ENCODE results near the gene C1orf35. TPM values are rescaled to one million over a fixed set of nuclear protein-coding genes. Genes with fewer than 3 reads are reported as not detected.

Gene C1orf35
- total RNA-seq, 2 experiments from 2014 or later, result 24.1 to 27.0 TPM

- peaks cover 83% of the 10 kb centered on the region for H3K36me3 Mint-ChIP-seq
- H3K4me1 Mint-ChIP-seq, result peaks cover 44% of the 10 kb centered on the region
Observed at GRCh38 chr1:228093050-228093906, 9.8 kb downstream of the C1orf35 start.

GRCh38 chr1:228092342-228093049 lies 10.6 kb downstream of the C1orf35 start:
- no peaks in the 10 kb centered on the region for H3K27me3 Mint-ChIP-seq
- H3K36me3 Mint-ChIP-seq, result peaks cover 86% of the 10 kb centered on the region
- no peak overlapping the region for H3K27ac Mint-ChIP-seq
- H3K9me3 Mint-ChIP-seq (ENCODE audit: low read depth), result peaks cover 15% of the 10 kb centered on the region
- H3K4me1 Mint-ChIP-seq, result peaks cover 50% of the 10 kb centered on the region
- CTCF ChIA-PET, result interaction anchor here (1.0 kb wide), 1 partner anchor 74 kb away, joined by 3 read pairs; no protein-coding TSS in a partner anchor
- DNase-seq (no peak), ATAC-seq (no peak)
- H3K4me3 Mint-ChIP-seq, result no peak overlapping the region

More at GRCh38 chr1:228093050-228093906, 9.8 kb downstream of the C1orf35 start:
- peaks cover 15% of the 10 kb centered on the region for H3K9me3 Mint-ChIP-seq (ENCODE audit: low read depth)
- DNase-seq, result no peak
- no peak for ATAC-seq
- H3K27me3 Mint-ChIP-seq, result no peaks in the 10 kb centered on the region
- H3K27ac Mint-ChIP-seq, result no peak overlapping the region
- no peak overlapping the region for H3K4me3 Mint-ChIP-seq
- CTCF ChIA-PET, result no interaction called here

- no peak overlapping the region for H3K27ac Mint-ChIP-seq
Observed at GRCh38 chr1:228091084-228091483, 12.0 kb downstream of the C1orf35 start.

GRCh38 chr1:228090613-228091081 lies 12.5 kb downstream of the C1orf35 start:
- CTCF ChIA-PET, result interaction anchor here (1.1 to 1.3 kb wide), 2 partner anchors 91 to 548 kb away, joined by 3 read pairs; no protein-coding TSS in a partner anchor
- ATAC-seq (no peak), DNase-seq (no peak)
- no peak overlapping the region for H3K27ac Mint-ChIP-seq
- peaks cover 79% of the 10 kb centered on the region for H3K36me3 Mint-ChIP-seq
- no peaks in the 10 kb centered on the region for H3K27me3 Mint-ChIP-seq
- H3K4me1 Mint-ChIP-seq, result peaks cover 63% of the 10 kb centered on the region
- H3K4me3 Mint-ChIP-seq, result no peak overlapping the region
- peaks cover 14% of the 10 kb centered on the region for H3K9me3 Mint-ChIP-seq (ENCODE audit: low read depth)

More at GRCh38 chr1:228091084-228091483, 12.0 kb downstream of the C1orf35 start:
- ATAC-seq, result no peak
- DNase-seq, result no peak
- H3K4me1 Mint-ChIP-seq, result peaks cover 59% of the 10 kb centered on the region
- H3K27me3 Mint-ChIP-seq, result no peaks in the 10 kb centered on the region
- CTCF ChIA-PET, result interaction anchor here (0.8 to 1.3 kb wide), 3 partner anchors 9 to 92 kb away, joined by 3 read pairs; partner anchors contain the start of gene ARF1
- peaks cover 82% of the 10 kb centered on the region for H3K36me3 Mint-ChIP-seq
- H3K4me3 Mint-ChIP-seq, result no peak overlapping the region
- peaks cover 15% of the 10 kb centered on the region for H3K9me3 Mint-ChIP-seq (ENCODE audit: low read depth)

- peaks cover 75% of the 10 kb centered on the region for H3K36me3 Mint-ChIP-seq
Observed at GRCh38 chr1:228089519-228090380, 13.4 kb downstream of the C1orf35 start.

GRCh38 chr1:228088586-228089498 lies 14.3 kb downstream of the C1orf35 start:
- H3K27me3 Mint-ChIP-seq, result no peaks in the 10 kb centered on the region
- DNase-seq (no peak), ATAC-seq (no peak)
- peaks cover 73% of the 10 kb centered on the region for H3K4me1 Mint-ChIP-seq
- CTCF ChIA-PET, result interaction anchor here (1.2 to 1.7 kb wide), 3 partner anchors 11 to 42 kb away, joined by 3 to 4 read pairs (median 3); no protein-coding TSS in a partner anchor
- H3K27ac Mint-ChIP-seq, result peak overlapping the region; percentile 54
- H3K36me3 Mint-ChIP-seq, result peaks cover 74% of the 10 kb centered on the region
- peaks cover 5% of the 10 kb centered on the region for H3K9me3 Mint-ChIP-seq (ENCODE audit: low read depth)
- no peak overlapping the region for H3K4me3 Mint-ChIP-seq

More at GRCh38 chr1:228089519-228090380, 13.4 kb downstream of the C1orf35 start:
- H3K27me3 Mint-ChIP-seq, result no peaks in the 10 kb centered on the region
- ATAC-seq (no peak), DNase-seq (no peak)
- CTCF ChIA-PET, result interaction anchor here (1.1 to 1.2 kb wide), 2 partner anchors 10 to 547 kb away, joined by 3 read pairs; no protein-coding TSS in a partner anchor
- H3K27ac Mint-ChIP-seq, result no peak overlapping the region
- H3K4me1 Mint-ChIP-seq, result peaks cover 67% of the 10 kb centered on the region
- no peak overlapping the region for H3K4me3 Mint-ChIP-seq
- H3K9me3 Mint-ChIP-seq (ENCODE audit: low read depth), result peaks cover 8% of the 10 kb centered on the region

GRCh38 chr1:228087771-228088251 lies 15.3 kb downstream of the C1orf35 start:
- Mint-ChIP-seq H3K27ac (peak overlapping the region; percentile 83), H3K4me3 (peak overlapping the region; percentile 25), H3K36me3 (peaks cover 74% of the 10 kb centered on the region), H3K4me1 (peaks cover 76% of the 10 kb centered on the region), H3K9me3 (ENCODE audit: low read depth) (peaks cover 5% of the 10 kb centered on the region), H3K27me3 (no peaks in the 10 kb centered on the region)
- CTCF ChIA-PET, result interaction anchor here (1.2 to 1.9 kb wide), 4 partner anchors 13 to 323 kb away, joined by 3 to 7 read pairs (median 4); no protein-coding TSS in a partner anchor
- DNase-seq, result no peak
- ATAC-seq, result no peak

GRCh38 chr1:228085287-228085951 lies 17.7 kb downstream of the C1orf35 start:
- Mint-ChIP-seq H3K27me3 (no peaks in the 10 kb centered on the region), H3K4me1 (peaks cover 67% of the 10 kb centered on the region), H3K4me3 (peak overlapping the region; percentile 99), H3K36me3 (peaks cover 50% of the 10 kb centered on the region), H3K27ac (peak overlapping the region; percentile 97), H3K9me3 (ENCODE audit: low read depth) (no peaks in the 10 kb centered on the region)
- CTCF ChIA-PET, result interaction anchor here (1.2 kb wide), 1 partner anchor 58 kb away, joined by 3 read pairs; no protein-coding TSS in a partner anchor
- DNase-seq (no peak), ATAC-seq (no peak)

GRCh38 chr1:228084797-228085196 lies 18.3 kb downstream of the C1orf35 start:
- peaks cover 47% of the 10 kb centered on the region for H3K36me3 Mint-ChIP-seq
- peak overlapping the region; percentile 97 for H3K27ac Mint-ChIP-seq
- no peak for DNase-seq

GRCh38 chr1:228084325-228084724 lies 18.8 kb downstream of the C1orf35 start:
- H3K4me1 Mint-ChIP-seq, result peaks cover 59% of the 10 kb centered on the region
- DNase-seq, result no peak
- CTCF ChIA-PET, result interaction anchor here (1.2 kb wide), 1 partner anchor 59 kb away, joined by 3 read pairs; no protein-coding TSS in a partner anchor
- H3K4me3 Mint-ChIP-seq, result peak overlapping the region; percentile 99
- no peaks in the 10 kb centered on the region for H3K9me3 Mint-ChIP-seq (ENCODE audit: low read depth)
- peaks cover 43% of the 10 kb centered on the region for H3K36me3 Mint-ChIP-seq
- no peaks in the 10 kb centered on the region for H3K27me3 Mint-ChIP-seq
- peak overlapping the region; percentile 97 for H3K27ac Mint-ChIP-seq
- no peak for ATAC-seq

More at GRCh38 chr1:228084797-228085196, 18.3 kb downstream of the C1orf35 start:
- H3K4me3 Mint-ChIP-seq, result peak overlapping the region; percentile 99
- CTCF ChIA-PET, result interaction anchor here (1.2 kb wide), 1 partner anchor 59 kb away, joined by 3 read pairs; no protein-coding TSS in a partner anchor
- H3K4me1 Mint-ChIP-seq, result peaks cover 61% of the 10 kb centered on the region
- no peak for ATAC-seq
- H3K9me3 Mint-ChIP-seq (ENCODE audit: low read depth), result no peaks in the 10 kb centered on the region
- no peaks in the 10 kb centered on the region for H3K27me3 Mint-ChIP-seq

- no peak for ATAC-seq
- H3K36me3 Mint-ChIP-seq, result peaks cover 38% of the 10 kb centered on the region
Observed at GRCh38 chr1:228083871-228084278, 19.2 kb downstream of the C1orf35 start.

More at GRCh38 chr1:228083871-228084278, 19.2 kb downstream of the C1orf35 start:
- peak overlapping the region; percentile 97 for H3K27ac Mint-ChIP-seq
- H3K4me3 Mint-ChIP-seq, result peak overlapping the region; percentile 99
- peaks cover 55% of the 10 kb centered on the region for H3K4me1 Mint-ChIP-seq
- no peaks in the 10 kb centered on the region for H3K9me3 Mint-ChIP-seq (ENCODE audit: low read depth)
- no peak for DNase-seq
- CTCF ChIA-PET, result interaction anchor here (1.2 to 2.1 kb wide), 2 partner anchors 18 to 59 kb away, joined by 3 to 6 read pairs; no protein-coding TSS in a partner anchor
- H3K27me3 Mint-ChIP-seq, result no peaks in the 10 kb centered on the region
